ENCODE data around the gene KLHL28. TPM values are rescaled to one million over a fixed set of nuclear protein-coding genes. Genes with fewer than 3 reads are reported as not detected.

KLHL28 gene
- total RNA-seq, 1 donor from 2014 or later: 12.8 TPM

DNA sequence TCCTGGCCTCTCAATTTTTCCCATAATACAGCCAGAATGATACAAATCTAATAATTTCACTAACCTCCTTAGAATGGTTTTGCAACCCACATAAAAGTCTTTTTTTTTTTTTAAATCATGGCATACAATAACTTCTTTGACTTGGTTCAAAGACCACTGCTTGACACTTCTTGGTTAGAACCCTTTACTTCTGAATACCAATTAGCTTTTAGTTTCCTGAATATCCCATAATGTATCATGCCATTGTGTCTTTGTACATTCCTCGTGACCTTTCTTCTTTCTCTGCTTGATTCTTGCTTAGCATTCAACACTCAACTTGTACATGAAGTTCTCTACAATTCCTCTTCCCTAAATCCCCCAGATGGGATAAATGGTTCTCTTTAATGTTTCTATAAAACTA is 19.3 kb downstream of the KLHL28 start:
- Histone ChIP-seq H3K9me3 (no peaks in the 10 kb centered on the region), H3K4me3 (no peak overlapping the region), H3K27ac (no peak overlapping the region), H3K4me1 (no peaks in the 10 kb centered on the region), H3K27me3 (no peaks in the 10 kb centered on the region), H3K36me3 (peaks cover 0 to 23% of the 10 kb centered on the region in 2 donors)
- intact Hi-C loops (cut with DNase I): no loop called here
- TF ChIP-seq POLR2AphosphoS5 (IDR thresholded peaks at IDR 0.05; ENCODE audit: insufficient read depth in 1 of 2, low read depth in 1 of 2): no peak
- TF ChIP-seq POLR2A (IDR thresholded peaks at IDR 0.05): no peak
- TF ChIP-seq, protein P1, sequence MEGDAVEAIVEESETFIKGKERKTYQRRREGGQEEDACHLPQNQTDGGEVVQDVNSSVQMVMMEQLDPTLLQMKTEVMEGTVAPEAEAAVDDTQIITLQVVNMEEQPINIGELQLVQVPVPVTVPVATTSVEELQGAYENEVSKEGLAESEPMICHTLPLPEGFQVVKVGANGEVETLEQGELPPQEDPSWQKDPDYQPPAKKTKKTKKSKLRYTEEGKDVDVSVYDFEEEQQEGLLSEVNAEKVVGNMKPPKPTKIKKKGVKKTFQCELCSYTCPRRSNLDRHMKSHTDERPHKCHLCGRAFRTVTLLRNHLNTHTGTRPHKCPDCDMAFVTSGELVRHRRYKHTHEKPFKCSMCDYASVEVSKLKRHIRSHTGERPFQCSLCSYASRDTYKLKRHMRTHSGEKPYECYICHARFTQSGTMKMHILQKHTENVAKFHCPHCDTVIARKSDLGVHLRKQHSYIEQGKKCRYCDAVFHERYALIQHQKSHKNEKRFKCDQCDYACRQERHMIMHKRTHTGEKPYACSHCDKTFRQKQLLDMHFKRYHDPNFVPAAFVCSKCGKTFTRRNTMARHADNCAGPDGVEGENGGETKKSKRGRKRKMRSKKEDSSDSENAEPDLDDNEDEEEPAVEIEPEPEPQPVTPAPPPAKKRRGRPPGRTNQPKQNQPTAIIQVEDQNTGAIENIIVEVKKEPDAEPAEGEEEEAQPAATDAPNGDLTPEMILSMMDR (IDR thresholded peaks at IDR 0.05): no peak
- DNase-seq (ENCODE audit: extremely low spot score in 2 of 2): no peak

DNA sequence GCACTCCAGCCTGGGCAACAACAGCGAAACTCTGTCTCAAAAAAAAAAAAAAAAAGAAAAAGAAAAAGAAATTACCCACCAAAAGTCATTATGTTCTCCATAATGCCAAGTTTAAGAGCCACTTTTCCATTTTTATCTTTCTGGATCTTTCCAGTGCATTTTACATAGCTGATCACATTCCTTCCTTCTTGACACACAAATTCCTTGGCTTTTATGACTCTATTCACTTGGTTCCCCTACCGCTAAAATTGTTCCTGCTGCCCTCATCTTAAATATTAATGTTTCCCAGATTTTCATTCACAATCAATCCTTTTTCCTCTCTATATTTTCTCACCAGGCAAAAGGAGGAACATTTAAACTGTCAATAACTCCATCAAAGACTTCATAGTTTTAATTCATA is 20.2 kb downstream of the KLHL28 start:
- TF ChIP-seq POLR2AphosphoS5 (IDR thresholded peaks at IDR 0.05; ENCODE audit: insufficient read depth in 1 of 2, low read depth in 1 of 2): no peak
- TF ChIP-seq, protein P1 (IDR thresholded peaks at IDR 0.05): no peak
- TF ChIP-seq POLR2A (IDR thresholded peaks at IDR 0.05): no peak
- peaks cover 0 to 23% of the 10 kb centered on the region in 2 donors for H3K36me3 ChIP-seq
- no peak overlapping the region for H3K4me3 ChIP-seq
- H3K9me3 ChIP-seq: no peaks in the 10 kb centered on the region
- H3K4me1 ChIP-seq: no peaks in the 10 kb centered on the region
- H3K27ac ChIP-seq: no peak overlapping the region
- intact Hi-C loops (cut with DNase I): no loop called here
- H3K27me3 ChIP-seq: no peaks in the 10 kb centered on the region
- DNase-seq (ENCODE audit: extremely low spot score in 2 of 2): no peak

DNA sequence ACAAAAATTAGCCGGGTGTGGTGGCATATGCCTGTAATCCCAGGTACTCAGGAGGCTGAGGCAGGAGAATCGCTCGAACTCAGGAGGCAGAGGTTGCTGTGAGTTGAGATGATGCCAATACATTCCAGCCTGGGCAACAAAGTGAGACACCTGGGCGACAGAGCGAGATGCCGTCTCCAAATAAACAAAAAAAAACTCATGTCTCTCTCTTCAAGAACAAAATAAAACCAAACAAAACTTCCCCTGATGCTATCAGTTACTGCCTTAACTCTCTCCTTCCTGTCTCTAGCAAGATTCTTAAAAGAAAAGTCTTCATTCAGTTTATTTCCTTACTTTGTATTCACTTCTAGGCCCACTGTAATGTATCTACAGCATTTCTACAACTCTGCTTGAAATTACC is 20.8 kb downstream of the KLHL28 start:
- TF ChIP-seq POLR2A (IDR thresholded peaks at IDR 0.05) (no peak), POLR2AphosphoS5 (IDR thresholded peaks at IDR 0.05; ENCODE audit: insufficient read depth in 1 of 2, low read depth in 1 of 2) (no peak)
- TF ChIP-seq, protein P1 (IDR thresholded peaks at IDR 0.05): no peak
- DNase-seq (ENCODE audit: extremely low spot score in 2 of 2): no peak
- Histone ChIP-seq H3K27ac (no peak overlapping the region), H3K4me1 (no peaks in the 10 kb centered on the region), H3K36me3 (peaks cover 0 to 23% of the 10 kb centered on the region in 2 donors), H3K27me3 (no peaks in the 10 kb centered on the region), H3K9me3 (no peaks in the 10 kb centered on the region), H3K4me3 (no peak overlapping the region)
- intact Hi-C loops (cut with DNase I): no loop called here

DNA sequence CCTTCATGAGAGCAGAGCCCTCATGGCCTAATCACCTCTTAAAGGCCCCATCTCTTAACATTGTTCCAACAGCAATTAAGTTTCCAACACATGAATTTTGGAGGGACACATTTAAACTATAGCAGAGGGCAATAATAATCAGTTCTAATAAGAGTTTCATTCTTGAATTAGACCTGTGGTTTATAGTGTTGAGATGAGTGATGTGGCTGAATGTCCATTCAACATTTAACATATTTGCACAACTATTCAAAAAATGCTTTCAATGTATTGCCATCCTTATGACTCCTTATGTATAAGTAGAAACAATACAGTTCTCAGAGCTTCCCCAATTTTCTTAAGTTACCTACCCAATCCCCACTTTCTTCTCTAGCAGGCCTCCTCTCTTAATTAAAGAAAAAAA is 21.5 kb downstream of the KLHL28 start:
- no peaks in the 10 kb centered on the region for H3K4me1 ChIP-seq
- no peak overlapping the region for H3K27ac ChIP-seq
- H3K27me3 ChIP-seq: no peaks in the 10 kb centered on the region
- DNase-seq (ENCODE audit: extremely low spot score in 2 of 2): no peak
- H3K36me3 ChIP-seq: peaks cover 0 to 19% of the 10 kb centered on the region in 2 donors
- intact Hi-C loops (cut with DNase I): no loop called here
- H3K9me3 ChIP-seq: no peaks in the 10 kb centered on the region
- H3K4me3 ChIP-seq: no peak overlapping the region
- no peak for TF ChIP-seq POLR2AphosphoS5 (IDR thresholded peaks at IDR 0.05; ENCODE audit: insufficient read depth in 1 of 2, low read depth in 1 of 2)
- TF ChIP-seq, protein P1 (IDR thresholded peaks at IDR 0.05): no peak
- no peak for TF ChIP-seq POLR2A (IDR thresholded peaks at IDR 0.05)

DNA sequence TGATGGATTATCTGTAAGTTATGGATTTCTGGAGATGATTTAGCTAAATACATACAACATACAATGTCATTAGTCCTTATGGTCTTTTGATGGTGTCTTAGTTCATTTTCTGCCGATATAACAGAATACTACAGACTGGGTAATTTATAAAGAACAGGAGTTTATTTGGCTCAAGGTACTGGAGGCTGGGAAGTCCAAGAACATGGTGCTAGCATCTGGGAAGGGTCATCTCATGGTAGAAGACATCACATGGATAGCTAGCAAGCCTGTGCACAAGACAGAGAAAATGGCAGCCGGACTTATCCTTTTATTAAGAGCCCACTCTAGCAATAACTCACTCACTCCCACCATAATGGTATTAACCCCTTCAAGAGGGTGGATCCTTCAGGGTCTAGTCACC is 24.2 kb downstream of the KLHL28 start:
- peaks cover 0 to 10% of the 10 kb centered on the region in 2 donors for H3K36me3 ChIP-seq

More for the DNA sequence above, 24.2 kb downstream of the KLHL28 start:
- TF ChIP-seq POLR2A (IDR thresholded peaks at IDR 0.05) (no peak), POLR2AphosphoS5 (IDR thresholded peaks at IDR 0.05; ENCODE audit: insufficient read depth in 1 of 2, low read depth in 1 of 2) (no peak)
- TF ChIP-seq, protein P1 (IDR thresholded peaks at IDR 0.05): no peak
- Histone ChIP-seq H3K27me3 (no peaks in the 10 kb centered on the region), H3K27ac (no peak overlapping the region), H3K4me1 (no peaks in the 10 kb centered on the region), H3K9me3 (no peaks in the 10 kb centered on the region), H3K4me3 (no peak overlapping the region)
- DNase-seq (ENCODE audit: extremely low spot score in 2 of 2): no peak
- intact Hi-C loops (cut with DNase I): no loop called here
